ENCODE results near the gene MYH14. TPM values are rescaled to one million over a fixed set of nuclear protein-coding genes. Genes with fewer than 3 reads are reported as not detected.

Gene MYH14
- total and polyA plus RNA-seq, 10 of the 15 experiments (the other 5 are each of a cell fraction or from before 2014, with no cell fraction given) = 0.06 to 0.69 (median 0.15) TPM; not detected in 4

DNA sequence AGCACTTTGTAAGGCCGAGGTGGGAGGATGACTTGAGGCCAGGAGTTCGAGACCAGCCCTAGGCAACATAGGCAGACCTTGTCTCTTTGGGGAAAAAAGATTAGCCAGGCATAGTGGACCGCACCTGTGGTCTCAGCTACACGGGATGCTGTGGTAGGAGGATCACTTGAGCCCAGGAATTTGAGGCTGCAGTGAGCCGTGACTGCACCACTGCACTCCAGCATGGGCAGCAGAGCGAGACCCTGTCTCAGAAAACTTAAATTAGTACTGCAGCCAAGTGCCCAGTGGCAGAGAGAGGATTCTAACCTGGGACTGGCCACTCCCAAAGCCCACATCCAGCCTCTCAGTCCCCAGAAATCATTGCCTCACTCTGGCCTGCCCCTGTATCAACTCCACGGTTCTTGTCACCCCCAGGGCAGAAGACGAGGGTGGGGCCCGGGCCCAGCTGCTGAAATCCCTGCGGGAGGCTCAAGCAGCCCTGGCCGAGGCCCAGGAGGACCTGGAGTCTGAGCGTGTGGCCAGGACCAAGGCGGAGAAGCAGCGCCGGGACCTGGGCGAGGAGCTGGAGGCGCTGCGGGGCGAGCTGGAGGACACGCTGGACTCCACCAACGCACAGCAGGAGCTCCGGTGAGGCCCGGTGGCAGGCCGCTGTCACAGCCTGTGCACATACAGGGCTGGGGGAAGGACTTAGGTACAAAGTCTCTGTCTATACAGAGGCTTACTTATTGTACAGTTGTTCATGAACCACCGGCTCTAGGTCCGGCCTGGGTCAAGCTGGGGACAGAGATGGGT, 72.4 kb downstream of the MYH14 start:
- TF ChIP-seq NFXL1 (IDR thresholded peaks at IDR 0.05; ENCODE audit: borderline replicate concordance) (no peak), HDGF (IDR thresholded peaks at IDR 0.05) (no peak), POLR2AphosphoS5 (IDR thresholded peaks at IDR 0.05; ENCODE audit: low read length) (no peak), ZBED1 (IDR thresholded peaks at IDR 0.05; ENCODE audit: borderline replicate concordance) (no peak), POLR2A (IDR thresholded peaks at IDR 0.05; ENCODE audit: low read depth, low read length) (no peak), CREB1 (IDR thresholded peaks at IDR 0.05; ENCODE audit: low read depth) (no peak), EED (IDR thresholded peaks at IDR 0.05; ENCODE audit: low read depth) (no peak), RBBP5 (conservative IDR thresholded peaks at IDR 0.05) (no peak), EP300 (IDR thresholded peaks at IDR 0.05; ENCODE audit: borderline replicate concordance in 1 of 2, control insufficient read depth in 1 of 2, low read depth in 2 of 2, low read length in 2 of 2) (no peak), CHD2 (IDR thresholded peaks at IDR 0.05; ENCODE audit: borderline replicate concordance, low read depth, low read length) (no peak), KLF5 (IDR thresholded peaks at IDR 0.05; ENCODE audit: partially characterized antibody) (no peak)
- H3K36me3 ChIP-seq (ENCODE audit: control insufficient read depth in 2 of 2, insufficient read depth in 2 of 2, low read length in 1 of 2) = no peaks in the 10 kb centered on the region
- H4K20me1 ChIP-seq (ENCODE audit: control insufficient read depth, insufficient read depth) = no peaks in the 10 kb centered on the region
- H3K4me1 ChIP-seq (ENCODE audit: control insufficient read depth, insufficient read depth, low read length) = no peaks in the 10 kb centered on the region
- POLR2A ChIA-PET = no interaction called here
- intact Hi-C loops (cut with micrococcal nuclease; ENCODE audit: unreplicated experiment) = no loop called here
- H3K4me3 ChIP-seq = no peak overlapping the region
- no peak overlapping the region for H3K4me2 ChIP-seq (ENCODE audit: control insufficient read depth, insufficient read depth)
- no TSS peak for BruUV-seq (replicated peaks)
- RAD21 ChIA-PET (ENCODE audit: unreplicated experiment) = no interaction called here
- SMC1A ChIA-PET (ENCODE audit: uncharacterized antibody, unreplicated experiment) = no interaction called here
- no peak overlapping the region for H3K27ac ChIP-seq (ENCODE audit: control insufficient read depth, insufficient read depth)
- CTCF ChIA-PET = interaction anchor here (1.4 kb wide), 1 partner anchor 152 kb away, joined by 4 read pairs; no protein-coding TSS in a partner anchor
- DNase-seq (ENCODE audit: low read depth, low spot score) (no peak), ATAC-seq (no peak), FAIRE-seq (no peak)
- H3K79me2 ChIP-seq (ENCODE audit: control insufficient read depth, insufficient read depth, low read length) = no peaks in the 10 kb centered on the region
- in situ Hi-C loops (cut with MboI) = no loop called here
- 37% methylated on average over 26 of the region's 26 CpGs for WGBS (ENCODE audit: insufficient coverage, insufficient replicate concordance, low lambda C conversion rate, missing lambda C conversion rate)
- no peak overlapping the region for H3K9ac ChIP-seq (ENCODE audit: control insufficient read depth, insufficient read depth, low read length)
- H3K27me3 ChIP-seq (replicated peaks in 1 of 2; ENCODE audit: control insufficient read depth in 2 of 2, insufficient read depth in 2 of 2, low read length in 1 of 2) = no peaks in the 10 kb centered on the region; a peak in 2 of 4 replicates
- H2AFZ ChIP-seq (ENCODE audit: control insufficient read depth, low read depth, low read length) = no peak overlapping the region
- no peaks in the 10 kb centered on the region for H3K9me3 ChIP-seq (replicated peaks; ENCODE audit: control insufficient read depth, insufficient read depth, low read length)

Data from GM12878 (cell line).